Stimulated activated CD4-positive, alpha-beta T cell treated with anti-CD3 and anti-CD28 coated beads, TNF-alpha, amount 100 ng/mL, for 24 hours (primary cell): ENCODE measurements around the gene KCTD17.
A peak's percentile ranks its signal among the peaks of the same experiment; 100 is the strongest.

Experiments used
- DNase-seq, 3 experiments: peaks; one replicate each; pipeline ENCODE4 v3.0.0-alpha.2; 2020; ENCODE audit warnings: low read depth in 3 of 3

Gene KCTD17

GRCh38 chr22:37051391-37052385 is at the start of gene KCTD17:
Gene KCTD17, plus strand, starts transcription at chr22:37051742. Its CDS starts 19 bp downstream, at chr22:37051761.
- DNase-seq = peak; percentile 48 to 79 (median 54)

GRCh38 chr22:37001826-37002225 is 49.7 kb upstream of the KCTD17 start:
- DNase-seq = no peak

- DNase-seq = no peak
Measured at GRCh38 chr22:37002633-37003032, 48.9 kb upstream of the KCTD17 start.

GRCh38 chr22:37007651-37008050 is 43.9 kb upstream of the KCTD17 start:
- no peak for DNase-seq

- no peak for DNase-seq
Measured at GRCh38 chr22:37008365-37008764, 43.2 kb upstream of the KCTD17 start.

- no peak for DNase-seq
Measured at GRCh38 chr22:37009490-37009889, 42.1 kb upstream of the KCTD17 start.

- DNase-seq = no peak
Measured at GRCh38 chr22:37010174-37010573, 41.4 kb upstream of the KCTD17 start.

- no peak for DNase-seq
Measured at GRCh38 chr22:37010976-37011375, 40.6 kb upstream of the KCTD17 start.

- DNase-seq = no peak
Measured at GRCh38 chr22:37011472-37011871, 40.1 kb upstream of the KCTD17 start.

GRCh38 chr22:37012262-37012904 is 39.2 kb upstream of the KCTD17 start:
- no peak for DNase-seq

- DNase-seq = no peak
Measured at GRCh38 chr22:37012956-37013355, 38.6 kb upstream of the KCTD17 start.

GRCh38 chr22:37014415-37014806 is 37.1 kb upstream of the KCTD17 start:
- DNase-seq = no peak

- no peak for DNase-seq
Measured at GRCh38 chr22:37014835-37015586, 36.5 kb upstream of the KCTD17 start.

- no peak for DNase-seq
Measured at GRCh38 chr22:37015587-37015878, 36.0 kb upstream of the KCTD17 start.

GRCh38 chr22:37016134-37016910 is 35.2 kb upstream of the KCTD17 start:
- no peak for DNase-seq

GRCh38 chr22:37017356-37017755 is 34.2 kb upstream of the KCTD17 start:
- DNase-seq = no peak

- no peak for DNase-seq
Measured at GRCh38 chr22:37018086-37018814, 33.3 kb upstream of the KCTD17 start.

GRCh38 chr22:37018815-37019308 is 32.7 kb upstream of the KCTD17 start:
- DNase-seq = no peak

GRCh38 chr22:37019309-37020191 is 32.0 kb upstream of the KCTD17 start, which contains the start of the genes MPST and TST:
Gene MPST, plus strand, starts transcription at chr22:37019742. Its CDS starts 95 bp downstream, at chr22:37019837.
Gene TST, minus strand, starts transcription at chr22:37019447. Its CDS starts 715 bp downstream, at chr22:37018732.
- peak in 1 of 3 experiments; percentile 27 for DNase-seq

- no peak for DNase-seq
Measured at GRCh38 chr22:37020192-37020479, 31.4 kb upstream of the KCTD17 start.
